ENCODE data around the gene ARHGAP30. TPM values are rescaled to one million over a fixed set of nuclear protein-coding genes. Genes with fewer than 3 reads are reported as not detected.
"Not testable (repeated sequence)": the region's sequence is repeated elsewhere in the genome, so short reads cannot be mapped to it uniquely, and the experiment has no call there.

The ARHGAP30 gene
- total RNA-seq, 6 experiments from 2014 or later, result not detected

- no peak for TF ChIP-seq CTCF (IDR thresholded peaks at IDR 0.05)
- Mint-ChIP-seq H3K4me1 (ENCODE audit: low read depth) (peaks cover 43% of the 10 kb centered on the region), H3K27me3 (ENCODE audit: insufficient read depth) (peaks cover 31% of the 10 kb centered on the region), H3K27ac (no peak overlapping the region), H3K4me3 (peak overlapping the region; percentile 61), H3K9me3 (no peaks in the 10 kb centered on the region), H3K36me3 (ENCODE audit: low read depth) (no peaks in the 10 kb centered on the region)
- DNase-seq, result no peak
Measured at GRCh38 chr1:161021165-161021969, 48.3 kb downstream of the ARHGAP30 start.

- peak within 1 kb of the TSS; percentile 61 for H3K4me3 Mint-ChIP-seq
- no peak for DNase-seq
- H3K36me3 Mint-ChIP-seq (ENCODE audit: low read depth), result no peaks in the 10 kb centered on the region
Measured at GRCh38 chr1:161020509-161021164, 49.1 kb downstream of the ARHGAP30 start, which contains the start of gene F11R. F11R (minus strand) TSS chr1:161021152; CDS start chr1:161021073, 79 bp downstream.

GRCh38 chr1:161019751-161020495, 49.8 kb downstream of the ARHGAP30 start:
- Mint-ChIP-seq H3K27me3 (ENCODE audit: insufficient read depth) (peaks cover 31% of the 10 kb centered on the region), H3K4me3 (peak overlapping the region; percentile 61), H3K27ac (no peak overlapping the region), H3K4me1 (ENCODE audit: low read depth) (peaks cover 35% of the 10 kb centered on the region), H3K36me3 (ENCODE audit: low read depth) (no peaks in the 10 kb centered on the region), H3K9me3 (no peaks in the 10 kb centered on the region)
- no peak for TF ChIP-seq CTCF (IDR thresholded peaks at IDR 0.05)
- DNase-seq, result no peak

More at GRCh38 chr1:161020509-161021164, 49.1 kb downstream of the ARHGAP30 start, which contains the start of gene F11R:
- Mint-ChIP-seq H3K27ac (no peak within 1 kb of the TSS), H3K4me1 (ENCODE audit: low read depth) (peaks cover 43% of the 10 kb centered on the region), H3K9me3 (no peaks in the 10 kb centered on the region), H3K27me3 (ENCODE audit: insufficient read depth) (peaks cover 31% of the 10 kb centered on the region)
- peak; percentile 12; the same call in 1 of the 2 replicates for TF ChIP-seq CTCF (IDR thresholded peaks at IDR 0.05)

- not testable (repeated sequence) for H3K4me3 Mint-ChIP-seq; H3K36me3 Mint-ChIP-seq (ENCODE audit: low read depth); DNase-seq; H3K27ac Mint-ChIP-seq; H3K9me3 Mint-ChIP-seq
- H3K4me1 Mint-ChIP-seq (ENCODE audit: low read depth), result peaks cover 34% of the 10 kb centered on the region
- peaks cover 31% of the 10 kb centered on the region for H3K27me3 Mint-ChIP-seq (ENCODE audit: insufficient read depth)
Measured at GRCh38 chr1:161019111-161019660, 50.5 kb downstream of the ARHGAP30 start.

- no peak for TF ChIP-seq CTCF (IDR thresholded peaks at IDR 0.05)
- DNase-seq, result no peak
- H3K4me1 Mint-ChIP-seq (ENCODE audit: low read depth), result peaks cover 40% of the 10 kb centered on the region
- H3K9me3 Mint-ChIP-seq, result no peaks in the 10 kb centered on the region
- no peaks in the 10 kb centered on the region for H3K36me3 Mint-ChIP-seq (ENCODE audit: low read depth)
- H3K27ac Mint-ChIP-seq, result no peak overlapping the region
- no peak overlapping the region for H3K4me3 Mint-ChIP-seq
- H3K27me3 Mint-ChIP-seq (ENCODE audit: insufficient read depth), result peaks cover 31% of the 10 kb centered on the region
Measured at GRCh38 chr1:161018631-161018930, 51.1 kb downstream of the ARHGAP30 start.

Data from HFFc6 (cell line).